GM19035 (cell line): ENCODE measurements around the gene C9orf43.

Experiments
- ATAC-seq: cut with Tn5 transposase; IDR thresholded peaks from one replicate; pipeline ENCODE4 v1.9.1; 2021; ENCODE audit not compliant: unreplicated experiment

Gene C9orf43

GRCh38 chr9:113464286-113464660 lies 53.7 kb downstream of the C9orf43 start:
- ATAC-seq: no peak

GRCh38 chr9:113465599-113466140 lies 55.1 kb downstream of the C9orf43 start:
- no peak for ATAC-seq

GRCh38 chr9:113467183-113467582 lies 56.6 kb downstream of the C9orf43 start:
- no peak for ATAC-seq

DNA sequence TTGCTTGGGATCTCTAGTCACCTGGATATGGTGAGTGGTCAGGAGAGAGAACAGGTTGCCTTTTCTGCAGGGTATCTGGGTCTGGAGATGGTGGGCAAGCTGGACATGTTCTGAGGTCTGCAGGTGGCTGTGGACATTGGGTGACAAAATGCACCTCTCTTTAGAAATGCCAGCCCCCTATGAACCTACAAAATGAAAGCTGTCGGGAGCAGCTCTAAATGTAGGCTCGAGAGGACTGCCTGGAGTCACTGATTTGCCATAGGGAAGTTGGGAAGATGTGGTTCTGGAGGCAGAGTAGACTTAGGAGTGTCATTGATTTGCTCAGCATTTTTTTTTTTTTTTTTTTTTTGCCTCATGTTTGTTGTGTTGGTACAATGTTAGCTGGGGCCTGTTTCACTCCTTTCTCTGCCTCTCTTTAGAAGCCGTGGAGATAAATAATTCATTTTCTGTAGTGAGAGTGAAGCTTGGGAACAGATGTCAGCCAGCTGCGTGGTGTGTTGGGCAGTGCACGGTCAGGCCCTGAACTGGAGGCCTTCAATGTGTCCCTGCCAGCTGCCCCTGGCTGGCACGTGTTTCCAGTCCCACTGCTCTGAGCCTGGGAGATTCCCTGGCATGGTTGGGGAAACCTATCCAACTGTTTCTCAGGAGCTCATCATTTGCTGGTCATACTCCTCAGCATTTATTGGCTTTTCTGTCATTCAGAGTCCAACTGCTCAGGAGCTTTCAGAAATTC lies 58.3 kb downstream of the C9orf43 start:
- ATAC-seq: no peak

GRCh38 chr9:113471143-113471542 lies 60.6 kb downstream of the C9orf43 start:
- no peak for ATAC-seq

DNA sequence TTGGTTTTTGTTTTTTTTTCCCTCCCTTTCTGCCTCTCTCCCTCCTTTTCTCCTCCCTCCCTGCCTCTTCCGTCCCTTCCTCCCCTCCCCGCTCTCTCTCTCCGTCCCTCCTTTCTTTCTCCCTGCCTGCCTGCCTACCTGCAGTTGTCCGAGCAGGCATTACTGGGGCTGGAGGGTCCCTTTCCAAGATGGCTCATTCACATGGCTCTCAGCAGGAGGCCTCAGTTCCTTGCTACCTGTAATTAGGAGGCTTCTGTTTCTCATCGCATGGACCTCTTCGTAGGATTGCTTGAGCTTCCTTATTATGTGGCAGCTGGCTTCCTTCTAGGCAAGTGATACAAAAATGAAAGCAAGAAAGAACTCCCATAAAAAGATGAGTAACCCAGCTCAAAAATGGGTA lies 61.0 kb downstream of the C9orf43 start:
- no peak for ATAC-seq

- no peak for ATAC-seq
These were observed 61.7 kb downstream of the C9orf43 start for GRCh38 chr9:113472199-113472598.

- ATAC-seq: no peak
These were observed 63.9 kb downstream of the C9orf43 start for GRCh38 chr9:113474360-113475028.

DNA sequence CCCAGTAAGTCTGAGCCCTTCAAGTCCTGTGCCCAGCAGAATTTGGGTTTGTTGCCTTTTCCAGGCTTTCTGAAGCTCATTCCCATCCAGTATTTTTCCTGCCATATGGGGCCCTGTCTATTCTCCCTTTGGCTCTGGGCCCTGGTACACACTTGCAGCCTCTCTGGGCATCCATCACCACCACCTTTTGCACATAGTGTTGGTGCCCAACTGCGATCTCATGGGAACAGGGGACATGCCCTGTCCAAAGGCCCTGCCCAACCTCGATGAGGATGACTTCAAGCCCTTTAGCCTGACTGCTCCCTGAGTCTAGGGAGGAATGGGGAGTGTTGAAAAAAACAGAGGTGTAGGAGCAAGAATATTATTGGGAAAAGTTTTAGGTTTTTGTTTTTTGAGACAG lies 64.5 kb downstream of the C9orf43 start:
- ATAC-seq: no peak

- ATAC-seq: no peak
These were observed 65.4 kb downstream of the C9orf43 start for GRCh38 chr9:113475992-113476391.

GRCh38 chr9:113476511-113476916 lies 66.0 kb downstream of the C9orf43 start:
- no peak for ATAC-seq

- ATAC-seq: no peak
These were observed 66.5 kb downstream of the C9orf43 start for GRCh38 chr9:113477058-113477457.

GRCh38 chr9:113477661-113478060 lies 67.1 kb downstream of the C9orf43 start:
- ATAC-seq: no peak

- no peak for ATAC-seq
These were observed 68.7 kb downstream of the C9orf43 start for GRCh38 chr9:113479174-113479621.
